Stimulated activated CD4-positive, alpha-beta T cell treated with anti-CD3 and anti-CD28 coated beads, Interleukin-2, amount 100 ng/mL, for 48 hours (primary cell): ENCODE data around the gene TMEM17.

Source experiments
- DNase-seq, 2 donors: peaks; one replicate each; pipeline ENCODE4 v3.0.0-alpha.2; 2020

TMEM17 gene

GRCh38 chr2:62471404-62471803, 34.6 kb downstream of the TMEM17 start:
- DNase-seq: no peak

GRCh38 chr2:62469548-62469947, 36.4 kb downstream of the TMEM17 start:
- no peak for DNase-seq

- DNase-seq: no peak
Measured at GRCh38 chr2:62469114-62469513, 36.9 kb downstream of the TMEM17 start.

- no peak for DNase-seq
Measured at GRCh38 chr2:62467475-62468321, 38.3 kb downstream of the TMEM17 start.

GRCh38 chr2:62467100-62467474, 38.9 kb downstream of the TMEM17 start:
- DNase-seq: no peak

- no peak for DNase-seq
Measured at GRCh38 chr2:62466503-62466854, 39.5 kb downstream of the TMEM17 start.

GRCh38 chr2:62465741-62466502, 40.1 kb downstream of the TMEM17 start:
- DNase-seq: no peak

- DNase-seq: no peak
Measured at GRCh38 chr2:62465039-62465740, 40.8 kb downstream of the TMEM17 start.

GRCh38 chr2:62464221-62465007, 41.6 kb downstream of the TMEM17 start:
- no peak for DNase-seq

- DNase-seq: no peak
Measured at GRCh38 chr2:62462211-62462610, 43.8 kb downstream of the TMEM17 start.

GRCh38 chr2:62461707-62462106, 44.3 kb downstream of the TMEM17 start:
- no peak for DNase-seq

GRCh38 chr2:62461017-62461553, 44.9 kb downstream of the TMEM17 start:
- no peak for DNase-seq

GRCh38 chr2:62460175-62460574, 45.8 kb downstream of the TMEM17 start:
- no peak for DNase-seq

GRCh38 chr2:62459672-62460071, 46.3 kb downstream of the TMEM17 start:
- no peak for DNase-seq

GRCh38 chr2:62459106-62459505, 46.9 kb downstream of the TMEM17 start:
- DNase-seq: no peak

GRCh38 chr2:62458671-62459081, 47.3 kb downstream of the TMEM17 start:
- DNase-seq: no peak

GRCh38 chr2:62458206-62458641, 47.8 kb downstream of the TMEM17 start:
- no peak for DNase-seq

- DNase-seq: no peak
Measured at GRCh38 chr2:62457556-62457955, 48.4 kb downstream of the TMEM17 start.

- peak; percentile 63 to 73 for DNase-seq
Measured at GRCh38 chr2:62456721-62457539, 49.1 kb downstream of the TMEM17 start.

- DNase-seq: no peak
Measured at GRCh38 chr2:62455957-62456692, 49.9 kb downstream of the TMEM17 start.

GRCh38 chr2:62453955-62454354, 52.0 kb downstream of the TMEM17 start:
- no peak for DNase-seq
